GM19025 (cell line): ENCODE measurements around the gene STARD10.

ENCODE experiments used
- ATAC-seq: cut with Tn5 transposase; IDR thresholded peaks from one replicate; pipeline ENCODE4 v1.9.1; 2021; ENCODE audit warnings: mild to moderate bottlenecking, low read depth, moderate library complexity; ENCODE audit not compliant: unreplicated experiment

The STARD10 gene

DNA sequence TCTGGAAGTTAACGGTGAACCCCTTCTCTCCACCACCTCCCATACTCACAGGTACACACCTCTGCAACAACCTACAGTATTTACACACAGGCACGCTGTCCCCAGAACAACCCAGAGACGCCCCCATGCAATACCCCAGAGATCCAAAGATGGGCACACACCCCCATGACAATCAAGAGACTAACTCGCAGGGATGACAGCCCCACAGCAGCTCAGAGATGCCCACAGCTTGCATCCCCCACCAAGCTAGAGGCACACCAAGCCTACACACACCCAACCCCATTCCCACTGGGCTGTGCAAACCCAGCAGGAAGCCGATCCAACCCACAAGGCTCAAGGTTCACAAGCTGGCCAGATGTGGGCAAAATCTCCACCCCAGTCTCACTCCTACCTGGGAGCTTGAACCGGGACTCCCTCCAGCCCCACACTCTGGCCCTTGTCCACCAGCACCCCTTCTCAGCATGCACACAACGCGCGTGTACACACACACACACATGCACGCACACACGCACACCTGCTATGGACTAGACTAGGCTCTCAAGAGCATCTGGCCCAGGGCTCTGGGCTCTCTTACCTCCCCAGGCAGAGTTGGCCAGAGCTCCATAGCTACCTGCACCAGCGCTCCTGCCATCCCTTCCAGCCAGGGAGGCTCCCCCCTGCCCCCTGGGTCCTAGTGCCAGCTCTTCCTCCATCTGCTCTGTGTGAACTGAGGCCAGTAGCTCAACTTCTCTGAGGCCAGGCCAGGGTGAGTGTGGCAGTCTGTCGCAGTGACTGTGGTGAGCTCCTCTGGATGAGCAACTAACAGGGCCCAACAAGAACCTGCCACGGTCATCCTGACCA is 11.5 kb downstream of the STARD10 start:
- peak; percentile 14 for ATAC-seq

DNA sequence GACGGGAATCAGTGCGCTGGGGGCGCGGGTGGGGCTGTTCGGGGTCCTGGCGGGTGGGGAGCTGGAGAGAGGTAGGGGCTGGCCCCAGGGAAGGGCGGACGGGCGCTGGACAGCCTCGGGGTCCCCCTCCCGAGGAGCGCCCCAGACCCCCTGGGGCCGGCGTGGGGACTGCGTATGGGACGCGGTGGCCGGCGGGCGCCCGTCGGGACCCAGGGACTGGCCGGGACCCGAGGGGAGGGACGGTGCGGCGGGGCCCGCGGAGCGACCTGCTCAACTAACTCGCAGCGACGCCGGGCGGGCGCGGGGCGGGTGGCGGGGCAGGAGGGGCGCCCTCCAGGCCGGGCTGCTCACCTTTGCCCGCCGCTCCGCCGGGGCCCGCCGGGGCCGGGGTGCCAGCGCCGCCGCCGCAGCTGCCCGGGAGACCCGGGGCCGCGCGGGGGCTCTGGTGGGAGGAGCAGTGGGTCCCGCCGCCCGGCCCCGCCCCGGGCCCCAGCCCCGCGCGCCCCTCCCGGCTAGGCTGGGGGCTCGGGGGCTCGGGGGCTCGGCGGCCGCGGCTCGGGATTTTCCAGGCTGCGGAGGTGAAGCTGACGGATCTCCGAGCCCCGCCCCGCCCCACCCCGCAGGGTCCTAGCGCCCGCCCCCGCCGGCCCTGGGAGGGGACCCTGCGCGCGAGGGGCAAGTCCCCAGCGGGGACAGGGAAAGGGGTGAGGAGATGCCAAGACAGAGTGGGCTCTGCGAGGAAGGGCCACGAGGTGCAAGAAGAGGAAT is 12.3 kb downstream of the STARD10 start:
- peak; percentile 64 for ATAC-seq

DNA sequence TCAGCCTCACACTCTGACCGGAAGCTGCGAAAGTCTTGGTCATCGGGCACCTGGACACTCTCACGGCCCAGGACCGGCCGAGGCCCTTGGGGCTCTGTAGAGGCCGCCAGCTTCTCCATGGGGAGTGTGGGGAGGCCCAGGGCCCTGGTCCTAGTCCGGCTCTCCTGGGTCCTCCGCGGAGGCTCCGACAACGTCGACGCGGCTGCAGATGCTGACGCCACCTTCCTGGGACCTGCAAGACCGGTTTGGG is 12.9 kb downstream of the STARD10 start:
- ATAC-seq: no peak

DNA sequence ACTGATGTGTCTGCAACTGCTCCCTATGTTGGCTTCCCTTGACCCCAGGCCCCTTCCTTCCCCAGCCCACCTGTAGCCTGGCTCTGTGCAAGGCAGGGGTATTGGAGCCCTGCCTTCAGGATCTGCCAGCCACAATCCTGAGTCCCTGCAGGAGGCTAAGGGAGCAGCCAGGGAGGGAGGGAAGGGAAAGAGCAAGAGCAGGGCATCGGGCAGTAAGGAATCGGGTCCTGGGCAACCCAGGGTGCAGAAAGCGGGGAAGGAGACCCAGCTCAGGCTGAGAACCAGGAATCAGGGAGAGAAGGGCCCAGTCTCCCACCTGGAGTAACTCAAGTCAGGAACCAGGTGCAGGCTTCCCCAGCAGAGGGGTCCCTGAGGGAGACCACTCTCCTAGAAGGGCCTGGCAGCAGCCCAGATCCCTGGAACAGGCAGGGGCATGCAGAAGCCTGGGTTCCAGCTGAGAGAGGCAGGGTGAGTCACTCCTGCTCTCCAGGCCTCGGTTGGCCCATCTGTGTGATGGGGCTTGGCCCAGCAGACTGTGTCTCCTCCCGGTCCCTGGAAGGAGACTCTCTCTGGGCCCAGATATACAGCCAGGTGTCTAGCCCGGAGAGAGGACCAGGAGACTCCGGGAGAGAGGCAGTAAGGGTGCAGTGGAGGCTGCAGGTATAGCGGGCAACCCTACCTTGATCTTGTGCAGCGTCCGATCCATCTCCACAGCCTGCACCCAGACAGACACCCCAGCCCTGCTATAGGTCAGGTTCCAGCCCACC is 13.4 kb downstream of the STARD10 start:
- no peak for ATAC-seq

DNA sequence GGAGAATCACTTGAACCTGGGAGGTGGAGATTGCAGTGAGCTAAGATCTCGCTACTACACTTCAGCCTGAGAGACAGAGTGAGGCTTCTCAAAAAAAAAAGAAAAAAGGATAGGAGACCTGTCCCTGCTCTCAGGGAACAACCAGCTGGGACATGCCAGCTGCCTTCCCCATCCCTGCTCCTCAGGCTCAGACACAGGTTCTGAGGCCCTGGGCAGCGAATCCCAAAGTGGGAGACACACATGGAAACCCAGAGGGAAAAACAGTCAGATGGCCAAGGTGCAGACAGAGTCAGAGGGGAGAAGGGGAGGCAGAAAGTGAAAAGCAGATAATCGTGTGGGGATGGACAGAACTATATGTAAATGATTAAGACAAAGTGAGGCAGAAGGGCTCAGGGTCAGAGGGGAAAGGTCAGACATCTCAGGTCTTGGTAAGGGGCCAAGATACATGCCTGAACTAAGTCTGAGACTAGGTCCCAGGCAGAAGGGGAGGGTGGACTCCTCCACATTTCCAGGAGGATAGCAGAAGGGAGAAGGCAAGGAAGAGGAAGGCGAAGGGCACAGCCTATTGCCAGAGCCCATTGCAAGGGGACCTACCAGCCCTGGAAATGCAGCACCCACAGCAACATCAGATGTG is 14.2 kb downstream of the STARD10 start:
- ATAC-seq: no peak

DNA sequence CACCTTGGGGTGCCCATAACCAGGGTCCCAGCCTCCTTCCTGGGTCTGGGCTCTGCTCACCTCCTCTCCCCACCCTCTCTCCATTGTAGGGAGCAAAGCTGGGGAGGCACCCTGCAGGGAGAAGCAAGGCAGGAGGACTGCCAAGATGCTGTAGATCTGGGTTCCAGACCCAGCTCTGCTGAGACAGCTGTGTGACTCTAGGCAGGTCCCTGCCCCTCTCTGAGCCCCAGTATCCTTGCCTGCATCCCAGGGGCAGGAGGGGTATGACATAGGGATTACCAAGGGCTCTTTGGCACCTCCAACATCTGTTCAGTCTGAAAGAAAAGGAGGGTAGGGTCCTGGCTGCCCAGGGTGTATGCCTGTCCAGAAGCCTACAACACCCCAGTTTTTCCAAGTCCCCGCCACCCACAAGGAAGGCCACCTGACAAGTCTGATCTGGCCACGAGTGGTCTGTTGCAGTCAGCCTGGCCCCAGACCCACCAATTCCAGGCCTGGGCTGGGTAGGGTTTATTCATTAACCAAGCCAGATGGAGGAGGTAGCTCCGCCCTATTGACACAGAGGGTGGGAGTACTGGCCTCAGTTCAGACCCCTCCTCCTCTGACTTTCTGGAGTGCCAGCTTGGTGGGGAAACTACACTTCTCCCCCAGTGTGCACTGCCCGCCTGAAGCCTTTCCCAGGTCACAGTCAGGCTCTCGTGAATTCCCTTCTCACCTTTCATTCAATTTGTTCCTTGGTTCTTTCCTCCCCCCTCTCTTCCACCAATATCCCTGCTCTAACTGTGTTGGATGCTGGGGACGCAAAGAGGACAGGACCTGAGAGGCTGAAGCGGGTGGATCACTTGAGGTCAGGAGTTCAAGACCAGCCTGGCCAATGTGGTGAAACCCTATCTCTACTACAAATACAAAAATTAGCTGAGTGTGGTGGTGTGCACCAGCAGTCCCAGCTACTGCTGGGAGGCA is 15.0 kb downstream of the STARD10 start:
- ATAC-seq: no peak

DNA sequence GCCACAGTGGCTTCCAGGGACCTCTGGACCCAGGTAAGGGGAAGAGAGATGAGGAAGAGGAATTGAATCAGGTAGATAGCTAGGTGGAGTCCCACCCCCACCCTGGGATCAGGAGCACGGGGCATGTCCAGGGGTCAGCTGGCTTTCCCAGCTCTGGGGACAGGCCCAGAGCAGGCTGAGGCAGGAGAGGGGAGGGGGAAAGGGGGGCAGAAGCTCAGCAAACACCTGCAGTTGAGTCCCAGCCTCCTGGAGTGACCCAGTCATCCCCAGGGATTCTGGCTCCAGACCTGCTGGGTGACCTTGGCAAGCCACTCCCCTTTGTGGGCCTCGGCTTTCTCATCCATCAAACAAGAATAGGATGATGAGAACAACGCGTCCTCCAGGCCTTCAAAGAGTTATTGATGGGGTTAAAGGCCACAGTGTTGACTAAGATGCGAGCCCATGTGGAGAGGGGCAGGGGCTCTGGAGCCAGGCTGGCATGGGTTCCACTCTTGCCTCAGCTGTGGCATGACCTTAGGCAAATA is 16.0 kb downstream of the STARD10 start:
- no peak for ATAC-seq

DNA sequence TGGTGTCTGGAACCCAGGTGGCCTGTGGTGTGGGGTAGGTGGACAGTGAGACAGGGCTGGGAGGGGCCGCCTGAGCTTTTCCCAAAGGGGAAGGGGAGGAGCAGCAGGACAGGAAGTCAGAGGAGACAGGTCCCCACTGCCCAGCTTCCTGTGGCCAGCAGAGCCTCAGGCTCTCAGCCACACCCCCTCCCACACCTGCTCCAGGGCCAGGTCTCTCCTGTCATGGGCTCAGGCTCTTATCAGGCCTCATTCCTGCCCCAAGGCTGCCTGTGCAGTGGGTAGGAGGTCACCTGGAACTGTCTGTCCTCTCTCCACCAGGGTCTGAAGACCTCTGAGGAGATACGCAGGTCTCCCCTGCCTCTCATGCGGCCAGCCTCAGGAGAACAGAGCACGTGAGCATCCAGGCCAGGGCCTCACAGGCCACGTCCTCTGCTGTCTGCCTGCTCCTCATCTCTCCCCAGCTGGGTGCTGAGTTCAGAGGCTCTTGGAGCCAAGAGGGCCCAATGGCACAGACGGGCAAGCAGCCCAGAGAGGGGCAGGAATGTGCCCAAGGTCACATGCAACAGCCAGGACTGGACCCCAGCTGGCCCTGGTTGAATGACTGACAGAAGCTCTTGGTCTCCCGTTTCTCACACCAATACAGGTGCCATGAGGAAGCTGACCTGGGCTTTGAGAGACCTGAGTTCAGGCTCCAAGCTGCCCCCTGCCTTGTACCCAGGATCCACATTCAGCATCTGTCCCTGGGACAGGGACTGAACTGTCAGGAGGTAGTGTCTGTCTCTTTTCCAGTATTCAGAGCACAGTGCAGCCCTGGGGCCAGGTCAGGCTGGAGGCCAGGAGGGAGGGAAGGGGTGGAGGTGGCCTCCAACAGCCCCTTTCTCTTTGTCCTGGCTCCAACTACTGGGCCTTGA is 16.7 kb downstream of the STARD10 start:
- no peak for ATAC-seq

DNA sequence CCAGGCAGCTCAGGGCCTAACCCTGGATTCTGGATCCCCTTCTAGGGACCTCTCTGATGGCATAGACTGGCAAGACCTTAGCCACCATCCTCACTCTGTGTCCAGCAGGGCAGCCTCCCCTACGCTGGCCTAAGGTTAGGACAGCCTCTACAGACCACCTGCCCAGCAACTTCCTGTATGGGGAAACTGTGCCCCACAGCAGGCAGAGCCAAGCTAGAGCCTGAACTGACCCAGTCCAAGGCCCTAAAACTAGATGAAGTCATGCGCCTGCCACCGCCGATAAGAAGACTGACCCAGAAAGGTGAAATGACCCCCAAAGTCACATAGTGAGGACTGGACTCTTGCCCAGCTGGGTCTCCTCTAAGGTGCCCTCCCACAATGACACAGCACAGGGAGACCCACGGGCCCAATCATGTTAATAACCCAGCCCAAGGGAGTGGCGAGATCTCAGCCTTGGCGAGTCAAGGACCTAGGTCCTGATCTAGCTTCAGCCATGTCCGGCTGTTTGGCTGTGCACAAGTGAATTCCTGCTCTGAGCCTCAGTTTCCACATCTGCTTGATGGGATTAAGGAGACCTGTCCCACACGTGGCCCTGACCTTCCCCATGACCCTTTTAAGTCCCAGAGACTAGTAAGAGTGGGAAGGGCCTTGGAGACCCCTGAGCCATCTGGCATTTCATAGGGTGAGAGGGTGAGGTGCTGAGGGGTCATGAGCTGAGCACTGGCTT is 17.6 kb downstream of the STARD10 start:
- ATAC-seq: no peak

DNA sequence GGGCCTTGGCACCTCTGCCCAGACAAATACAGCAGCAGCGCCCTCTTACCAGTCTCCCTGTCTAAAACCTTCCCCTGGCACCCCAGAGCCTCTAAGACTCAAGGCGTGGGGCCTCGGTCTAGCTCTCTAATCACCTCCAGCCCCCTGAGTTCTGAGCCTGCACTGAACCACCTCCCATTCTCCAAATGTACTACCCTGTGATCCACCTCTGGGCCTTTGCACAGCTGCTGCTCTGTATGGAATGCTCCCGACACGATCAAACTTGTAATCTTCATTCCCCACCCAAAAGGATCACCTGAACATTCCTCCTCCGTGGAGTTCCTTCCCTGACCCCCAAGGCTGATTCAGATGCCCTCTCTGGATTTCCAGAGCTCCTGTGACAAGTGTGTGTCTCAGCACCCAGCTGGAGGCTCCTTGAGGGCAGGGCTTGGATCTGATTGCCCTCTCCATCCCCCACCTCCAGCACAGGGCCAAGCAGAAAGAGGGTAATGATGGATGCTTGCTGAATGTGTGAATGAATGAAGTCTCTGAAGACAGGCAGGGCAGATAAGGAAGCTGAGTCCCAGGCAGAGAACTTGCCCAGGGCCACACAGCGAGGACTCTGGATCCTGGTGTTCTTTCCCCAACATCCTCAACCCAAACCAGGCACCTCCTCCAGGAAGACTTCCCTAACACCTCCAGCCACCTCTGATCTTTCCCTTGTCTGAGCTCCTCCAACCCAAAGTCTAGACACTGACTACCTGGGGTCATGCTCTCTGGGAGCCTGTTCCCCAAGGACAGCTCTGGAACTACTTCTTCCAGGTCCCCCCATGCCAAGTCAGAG is 18.3 kb downstream of the STARD10 start:
- ATAC-seq: no peak

DNA sequence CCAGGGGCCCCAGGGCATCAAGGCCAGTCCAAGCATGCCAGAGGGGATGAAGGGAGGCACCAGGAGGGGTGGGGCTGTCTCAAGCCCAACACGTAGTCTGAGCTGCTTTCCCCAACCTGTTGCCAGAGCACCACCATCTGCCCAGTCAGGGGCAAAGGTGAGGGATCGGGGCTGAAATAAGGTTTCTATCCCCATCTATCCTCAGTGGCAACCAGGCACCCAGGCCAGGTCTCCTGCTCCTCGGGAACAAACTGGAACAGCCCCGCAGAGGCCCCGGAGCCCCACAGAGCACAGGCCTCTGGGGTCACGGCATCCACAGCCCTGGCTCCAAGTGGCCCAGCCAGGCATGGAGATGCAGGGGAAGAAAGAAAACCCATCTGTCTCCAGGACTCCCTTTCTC is 19.3 kb downstream of the STARD10 start:
- no peak for ATAC-seq

DNA sequence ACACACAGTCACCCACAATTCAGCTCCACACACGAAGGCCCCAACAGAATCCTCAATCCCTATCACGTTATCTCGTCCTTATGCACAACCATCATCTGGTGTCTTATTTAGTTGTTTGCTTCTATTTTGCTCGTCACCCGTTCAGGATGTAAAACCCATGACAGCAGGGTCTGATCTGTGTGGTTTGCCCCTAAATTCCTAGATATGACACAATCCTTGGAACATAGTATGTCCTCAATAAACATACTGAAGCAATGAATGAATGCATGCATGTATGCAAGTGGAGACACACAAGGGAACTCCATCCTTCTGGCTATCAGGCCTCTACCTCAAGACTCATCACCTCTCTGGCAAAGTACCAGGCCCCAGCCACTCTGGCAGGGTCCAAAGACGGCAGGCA is 20.2 kb downstream of the STARD10 start:
- no peak for ATAC-seq

DNA sequence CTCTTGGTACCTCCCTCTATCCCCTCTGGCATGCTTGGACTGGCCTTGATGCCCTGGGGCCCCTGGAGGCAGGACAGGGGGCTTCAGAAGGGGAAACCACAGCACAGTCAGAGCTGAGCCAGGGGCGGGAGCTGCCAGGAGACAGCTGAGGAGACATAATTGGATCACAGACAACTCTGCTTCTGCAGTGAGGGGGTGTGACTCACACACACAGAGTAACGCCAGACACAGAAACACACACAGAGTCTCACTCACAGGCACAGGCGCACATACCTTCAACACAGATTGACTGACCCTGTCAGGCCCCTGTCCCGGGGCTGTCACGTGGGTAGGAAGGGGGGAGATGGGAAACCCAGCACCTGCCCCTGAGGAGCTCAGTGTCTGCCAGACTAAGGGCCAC is 20.6 kb downstream of the STARD10 start:
- ATAC-seq: no peak

DNA sequence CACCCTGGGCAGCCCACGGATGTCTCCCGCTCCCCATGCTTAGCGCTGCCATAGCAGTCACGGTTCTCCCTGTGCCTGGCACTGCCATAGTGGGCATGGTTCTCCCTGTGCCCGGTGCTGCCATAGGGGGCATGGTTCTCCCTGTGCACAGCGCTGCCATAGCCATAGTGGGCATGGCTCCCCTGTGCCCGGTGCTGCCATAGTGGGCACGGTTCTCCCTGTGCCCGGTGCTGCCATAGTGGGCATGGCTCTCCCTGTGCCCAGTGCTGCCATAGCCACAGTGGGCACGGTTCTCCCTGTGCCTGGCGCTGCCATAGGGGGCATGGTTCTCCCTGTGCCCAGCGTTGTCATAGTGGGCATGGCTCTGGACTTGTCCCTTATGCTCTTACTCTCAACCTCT is 21.8 kb downstream of the STARD10 start:
- no peak for ATAC-seq

DNA sequence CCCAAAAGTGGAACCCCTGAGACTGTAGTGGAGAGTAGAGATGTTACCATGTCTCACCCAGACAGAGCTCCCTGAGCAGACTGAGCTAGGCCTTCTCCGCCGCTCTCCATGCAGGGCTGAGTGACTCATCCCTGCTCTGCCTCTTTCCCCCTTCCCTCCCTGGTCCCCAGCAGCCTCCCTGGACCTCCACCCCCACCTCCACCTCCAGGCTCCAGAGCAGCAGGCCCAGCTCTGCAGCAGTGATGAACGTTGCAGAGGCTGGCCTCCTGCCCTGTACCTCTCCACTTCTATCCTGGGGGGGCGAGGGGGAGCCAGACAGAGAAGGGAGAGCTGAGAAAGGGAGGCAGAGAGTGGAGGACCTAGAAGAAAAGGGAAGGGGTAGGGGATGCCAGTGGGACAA is 22.3 kb downstream of the STARD10 start:
- ATAC-seq: no peak

DNA sequence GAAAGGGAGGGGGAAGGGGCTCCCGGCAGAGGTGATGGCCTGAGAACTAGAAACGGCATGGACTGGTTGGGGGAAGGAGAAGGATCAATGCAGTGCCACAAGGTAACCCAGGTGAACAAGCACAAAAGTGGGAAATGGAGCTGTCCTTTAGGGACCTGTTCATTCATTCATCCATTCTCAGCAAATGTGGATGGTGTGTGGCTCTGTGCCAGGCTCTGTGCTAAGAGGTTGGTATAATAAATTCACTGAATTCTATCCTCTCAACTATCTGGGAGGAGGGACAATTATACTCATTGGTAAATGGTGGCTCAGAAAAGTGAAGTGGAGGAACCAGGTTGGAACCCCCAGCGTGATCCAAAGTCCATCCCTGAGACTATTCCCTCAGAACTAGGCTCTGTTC is 23.0 kb downstream of the STARD10 start:
- no peak for ATAC-seq

DNA sequence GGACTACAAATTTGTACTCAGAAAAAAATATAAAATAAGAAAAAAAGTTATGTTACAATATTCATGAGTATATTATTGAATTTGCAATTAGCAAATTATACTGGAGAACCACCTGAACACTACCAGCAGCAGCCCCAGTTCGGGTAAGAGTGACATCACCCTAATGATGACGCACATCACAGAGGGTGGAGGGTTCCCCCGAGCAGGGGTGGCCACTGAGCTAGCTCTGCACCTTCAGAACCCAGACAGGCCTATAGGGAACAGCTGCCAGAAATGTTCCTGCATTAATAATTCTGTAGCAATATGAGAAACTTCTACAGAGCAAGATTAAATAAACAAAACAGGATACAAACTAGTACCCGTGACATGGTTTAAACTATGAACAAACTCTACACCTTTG is 24.2 kb downstream of the STARD10 start:
- no peak for ATAC-seq
